CD14-positive monocyte (primary cell): ENCODE measurements around the gene IGFBP2. TPM values are rescaled to one million over a fixed set of nuclear protein-coding genes. Genes with fewer than 3 reads are reported as not detected.
A peak's percentile ranks its signal among the peaks of the same experiment; 100 is the strongest.

ENCODE experiments used
- DNase-seq, 3 donors: peaks; one replicate each; pipeline ENCODE4 v3.0.0-alpha.2; 2011 to 2022
- H2AFZ ChIP-seq: 2 replicates; pipeline ENCODE4 v1.6.0; 2012; ENCODE audit warnings: mild to moderate bottlenecking, low read depth, low read length, inconsistent platforms; ENCODE audit not compliant: insufficient read depth, poor library complexity, severe bottlenecking
- H3K27ac ChIP-seq, 2 donors: 1 replicate in 1 of 2; 2 replicates in 1 of 2; pipeline ENCODE4 v1.5.1; 2012 to 2013; ENCODE audit warnings: low read length in 2 of 2, control low read depth in 1 of 2, inconsistent platforms in 1 of 2, low read depth in 1 of 2, mild to moderate bottlenecking in 1 of 2
- H3K27me3 ChIP-seq, 2 donors: one replicate each; pipeline versions ENCODE4 v1.6.0 to v1.6.1; 2011 to 2013; ENCODE audit warnings: low read length in 2 of 2; ENCODE audit not compliant: control insufficient read depth in 2 of 2, insufficient read depth in 2 of 2
- H3K36me3 ChIP-seq, 2 donors: replicated peaks in 1 of 2; 1 replicate in 1 of 2; 2 replicates in 1 of 2; pipeline versions ENCODE4 v1.5.1 to v1.6.1; 2012 to 2013; ENCODE audit warnings: low read length in 2 of 2, control low read depth in 1 of 2, inconsistent platforms in 1 of 2, mild to moderate bottlenecking in 1 of 2; ENCODE audit not compliant: insufficient read depth in 2 of 2, control insufficient read depth in 1 of 2
- H3K4me1 ChIP-seq, 2 donors: 1 replicate in 1 of 2; 2 replicates in 1 of 2; pipeline versions ENCODE4 v1.5.1 to v1.6.1; 2012 to 2013; ENCODE audit warnings: low read length in 2 of 2, control low read depth in 1 of 2, inconsistent platforms in 1 of 2, mild to moderate bottlenecking in 1 of 2, moderate library complexity in 1 of 2; ENCODE audit not compliant: insufficient read depth in 2 of 2, control insufficient read depth in 1 of 2
- H3K4me2 ChIP-seq: replicated peaks from 2 replicates; pipeline ENCODE3; 2012; ENCODE audit warnings: low read length, moderate library complexity, mild to moderate bottlenecking; ENCODE audit not compliant: poor library complexity, severe bottlenecking; ENCODE audit errors: extremely low read depth
- H3K4me3 ChIP-seq, 3 experiments: fragments of 200-600 bp in 1 of 3; sonication (generic) in 1 of 3; replicated peaks in 1 of 3; 1 replicate in 2 of 3; 2 replicates in 1 of 3; pipeline ENCODE4 v1.5.1; 2011 to 2013; ENCODE audit warnings: low read length in 3 of 3, mild to moderate bottlenecking in 3 of 3, control low read depth in 2 of 3, low read depth in 2 of 3, inconsistent platforms in 1 of 3, moderate library complexity in 1 of 3
- H3K79me2 ChIP-seq: 2 replicates; pipeline ENCODE4 v1.6.0; 2012; ENCODE audit warnings: mild to moderate bottlenecking, control low read depth, inconsistent platforms, low read length, moderate library complexity; ENCODE audit not compliant: insufficient read depth
- H3K9ac ChIP-seq: 2 replicates; pipeline ENCODE4 v1.6.0; 2017; ENCODE audit warnings: low read length, mild to moderate bottlenecking; ENCODE audit not compliant: insufficient read depth, poor library complexity, severe bottlenecking
- H3K9me3 ChIP-seq, 2 donors: replicated peaks in 1 of 2; 1 replicate in 1 of 2; 2 replicates in 1 of 2; pipeline versions ENCODE4 v1.5.1 to v1.6.1; 2012 to 2013; ENCODE audit warnings: low read length in 2 of 2, control low read depth in 1 of 2; ENCODE audit not compliant: control insufficient read depth in 1 of 2, insufficient read depth in 1 of 2
- H4K20me1 ChIP-seq: 2 replicates; pipeline ENCODE4 v1.6.0; 2012; ENCODE audit warnings: mild to moderate bottlenecking, low read length, control low read depth, moderate library complexity; ENCODE audit not compliant: insufficient read depth
- H3K27ac Mint-ChIP-seq, 7 donors: one replicate each; pipeline ENCODE4 v1.8.0; 2020; ENCODE audit warnings: mild to moderate bottlenecking in 7 of 7, mixed read lengths in 7 of 7, moderate library complexity in 6 of 7, inconsistent platforms in 2 of 7
- H3K27me3 Mint-ChIP-seq, 3 donors: one replicate each; pipeline ENCODE4 v1.8.0; 2021 to 2022; ENCODE audit warnings: low read depth in 3 of 3, mild to moderate bottlenecking in 3 of 3, mixed read lengths in 3 of 3, moderate library complexity in 3 of 3, inconsistent platforms in 1 of 3
- H3K36me3 Mint-ChIP-seq, 2 donors: one replicate each; pipeline ENCODE4 v1.8.0; 2020; ENCODE audit warnings: mixed read lengths in 2 of 2, inconsistent platforms in 1 of 2, mild to moderate bottlenecking in 1 of 2
- H3K4me1 Mint-ChIP-seq: one replicate; pipeline ENCODE4 v1.8.0; 2020; ENCODE audit warnings: mild to moderate bottlenecking, mixed read lengths
- H3K4me3 Mint-ChIP-seq, 2 donors: one replicate each; pipeline ENCODE4 v1.8.0; 2020; ENCODE audit warnings: mild to moderate bottlenecking in 2 of 2, mixed read lengths in 2 of 2, moderate library complexity in 1 of 2
- H3K9me3 Mint-ChIP-seq, 7 donors: one replicate each; pipeline ENCODE4 v1.8.0; 2020 to 2022; ENCODE audit warnings: mixed read lengths in 7 of 7, mild to moderate bottlenecking in 6 of 7, moderate library complexity in 6 of 7, inconsistent platforms in 2 of 7
- WGBS: methylation state at CpG from one replicate; pipeline ENCODE4 v1.1.5; 2013; ENCODE audit warnings: missing lambda C conversion rate; ENCODE audit not compliant: insufficient coverage; 5-methylcytosine and 5-hydroxymethylcytosine counted together
- intact Hi-C, 2 donors: fragments of 100-400 bp; cut with micrococcal nuclease; formaldehyde crosslinking; loops; one replicate each; pipeline versions ENCODE4 v1.15.0 to v1.15.1; 2023
- polyA plus RNA-seq, 3 donors: library from polyadenylated mRNA; depleted of rRNA in 1 of 3; unstranded in 2 of 3; stranded (reverse) in 1 of 3; fragments of 300-500 nt in 2 of 3; fragments of >200 nt in 1 of 3; fragmentation: Illumina TruSeq in 2 of 3; gene quantifications; 1 replicate in 2 of 3; 2 replicates in 1 of 3; pipeline ENCODE4 v1.2.3, GENCODE V29; 2012 to 2021
- TF ChIP-seq, protein P1 (sequence below): fragments of 200-600 bp; IDR thresholded peaks from one replicate; pipeline ENCODE4 v1.8.0; 2022; ENCODE audit warnings: antibody characterized with exemption, mild to moderate bottlenecking

IGFBP2 gene
- polyA plus RNA-seq, 3 donors, result 1.6 TPM; not detected in 2

DNA sequence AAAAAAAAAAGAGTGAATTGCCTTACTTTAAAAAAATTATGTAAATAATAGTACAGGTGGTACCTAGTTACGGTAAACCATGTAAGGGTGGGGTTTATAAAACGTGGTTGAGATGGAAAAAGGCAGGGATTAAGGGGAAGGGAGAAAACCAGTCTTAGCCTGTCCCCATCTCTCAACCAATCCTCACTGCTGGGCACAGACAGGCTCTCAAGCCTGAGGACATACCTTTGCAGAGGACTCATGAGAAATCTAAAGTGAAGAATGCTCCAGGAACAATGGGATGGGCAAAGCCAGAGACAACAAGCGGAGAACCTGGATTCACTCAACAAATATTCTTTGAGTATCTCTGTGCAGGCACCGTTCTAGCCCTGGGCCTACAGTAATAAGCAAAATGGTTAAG lies 3.4 kb upstream of the IGFBP2 start:
- whole genome bisulfite sequencing, result no CpG with 5 or more reads among the region's 4 CpGs
- H3K27me3 Mint-ChIP-seq, result peaks cover 33 to 46% (median 46%) of the 10 kb centered on the region in 3 donors

DNA sequence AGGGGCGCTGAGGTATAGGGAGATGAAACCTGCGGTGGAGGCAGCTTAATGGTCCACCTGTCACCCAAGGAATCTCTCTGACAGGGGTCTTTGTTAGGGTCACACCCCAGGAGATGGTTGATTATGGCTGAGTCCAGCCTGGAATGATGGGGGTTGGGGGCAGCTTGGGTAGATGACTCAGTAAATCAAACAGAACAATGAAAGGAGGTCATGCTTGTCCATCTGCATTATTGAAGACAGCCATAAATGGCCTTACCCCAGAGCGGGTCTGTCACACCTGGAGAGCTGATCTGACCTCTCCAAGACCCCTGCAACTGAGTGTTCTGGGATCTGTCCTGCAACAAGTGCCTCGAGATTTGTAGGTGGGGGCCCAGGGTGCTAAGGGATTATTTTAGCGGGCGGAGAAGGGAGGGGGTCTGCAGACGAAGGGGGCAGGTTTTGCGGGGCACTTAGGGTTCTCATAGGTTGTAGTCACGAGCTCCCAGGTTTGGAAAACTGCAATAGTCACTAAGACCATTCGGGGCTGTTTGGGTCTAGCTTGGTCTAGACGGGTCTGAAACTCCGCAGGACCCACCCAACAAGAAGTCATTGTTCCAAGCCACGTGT lies 771 bp upstream of the IGFBP2 start:
- Mint-ChIP-seq H3K4me1 (peaks cover 41% of the 10 kb centered on the region), H3K36me3 (peaks cover 4 to 9% of the 10 kb centered on the region in 2 donors), H3K27me3 (peaks cover 49 to 71% (median 69%) of the 10 kb centered on the region in 3 donors), H3K9me3 (peaks cover 0 to 21% (median 7%) of the 10 kb centered on the region in 7 donors), H3K4me3 (peak overlapping the region; percentile 77 to 89), H3K27ac (no peak overlapping the region)
- Histone ChIP-seq H3K79me2 (no peaks in the 10 kb centered on the region), H3K4me3 (peak overlapping the region in 1 of 3 experiments; percentile 66), H3K36me3 (no peaks in the 10 kb centered on the region), H2AFZ (no peak overlapping the region), H4K20me1 (no peaks in the 10 kb centered on the region), H3K4me1 (peaks cover 38 to 45% of the 10 kb centered on the region in 2 donors), H3K9ac (no peak overlapping the region), H3K9me3 (no peaks in the 10 kb centered on the region), H3K4me2 (no peak overlapping the region), H3K27ac (no peak overlapping the region), H3K27me3 (peaks cover 24 to 46% of the 10 kb centered on the region in 2 donors)
- WGBS, result 41% methylated on average over 12 of the region's 13 CpGs
- DNase-seq, result no peak
- intact Hi-C loops, result no loop called here
- TF ChIP-seq, protein P1, sequence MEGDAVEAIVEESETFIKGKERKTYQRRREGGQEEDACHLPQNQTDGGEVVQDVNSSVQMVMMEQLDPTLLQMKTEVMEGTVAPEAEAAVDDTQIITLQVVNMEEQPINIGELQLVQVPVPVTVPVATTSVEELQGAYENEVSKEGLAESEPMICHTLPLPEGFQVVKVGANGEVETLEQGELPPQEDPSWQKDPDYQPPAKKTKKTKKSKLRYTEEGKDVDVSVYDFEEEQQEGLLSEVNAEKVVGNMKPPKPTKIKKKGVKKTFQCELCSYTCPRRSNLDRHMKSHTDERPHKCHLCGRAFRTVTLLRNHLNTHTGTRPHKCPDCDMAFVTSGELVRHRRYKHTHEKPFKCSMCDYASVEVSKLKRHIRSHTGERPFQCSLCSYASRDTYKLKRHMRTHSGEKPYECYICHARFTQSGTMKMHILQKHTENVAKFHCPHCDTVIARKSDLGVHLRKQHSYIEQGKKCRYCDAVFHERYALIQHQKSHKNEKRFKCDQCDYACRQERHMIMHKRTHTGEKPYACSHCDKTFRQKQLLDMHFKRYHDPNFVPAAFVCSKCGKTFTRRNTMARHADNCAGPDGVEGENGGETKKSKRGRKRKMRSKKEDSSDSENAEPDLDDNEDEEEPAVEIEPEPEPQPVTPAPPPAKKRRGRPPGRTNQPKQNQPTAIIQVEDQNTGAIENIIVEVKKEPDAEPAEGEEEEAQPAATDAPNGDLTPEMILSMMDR, result no peak

More for the DNA sequence above, 3.4 kb upstream of the IGFBP2 start:
- Histone ChIP-seq H3K4me1 (peaks cover 15 to 20% of the 10 kb centered on the region in 2 donors), H3K27ac (no peak overlapping the region), H3K27me3 (peaks cover 18 to 31% of the 10 kb centered on the region in 2 donors), H3K4me2 (no peak overlapping the region), H3K36me3 (no peaks in the 10 kb centered on the region), H3K79me2 (no peaks in the 10 kb centered on the region), H2AFZ (no peak overlapping the region), H4K20me1 (no peaks in the 10 kb centered on the region), H3K9ac (no peak overlapping the region), H3K9me3 (no peaks in the 10 kb centered on the region), H3K4me3 (no peak overlapping the region)
- H3K36me3 Mint-ChIP-seq, result peaks cover 4 to 9% of the 10 kb centered on the region in 2 donors
- H3K9me3 Mint-ChIP-seq, result peaks cover 0 to 16% (median 7%) of the 10 kb centered on the region in 7 donors
- peaks cover 16% of the 10 kb centered on the region for H3K4me1 Mint-ChIP-seq
- DNase-seq, result no peak
- H3K27ac Mint-ChIP-seq, result no peak overlapping the region
- TF ChIP-seq, protein P1, result no peak
- H3K4me3 Mint-ChIP-seq, result no peak overlapping the region
- intact Hi-C loops, result no loop called here
